ENCODE data around the gene NBPF6.

DNA sequence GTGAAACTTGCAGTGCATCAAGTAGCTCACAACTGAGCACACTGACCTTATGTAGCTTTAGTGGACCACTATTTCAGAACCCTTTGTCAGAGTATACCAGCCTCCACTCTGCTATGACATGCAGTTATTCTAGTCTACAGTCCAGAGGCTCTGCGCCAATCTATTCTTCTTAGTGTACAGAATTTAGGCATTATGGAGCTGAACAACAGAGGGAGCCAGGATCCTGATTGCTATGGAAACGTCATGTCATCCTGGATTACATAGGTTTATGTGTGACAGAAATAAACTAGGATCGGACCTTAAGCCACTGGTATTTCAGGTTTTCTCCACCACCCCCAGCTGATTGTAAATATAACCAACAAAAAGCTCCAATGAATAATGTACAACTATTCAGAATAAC lies 61.6 kb downstream of the NBPF6 start:
- no peak for TF ChIP-seq EZH2 (IDR thresholded peaks at IDR 0.05)
- TF ChIP-seq FOXP2 (optimal IDR thresholded peaks at IDR 0.05; ENCODE audit: control extremely low read depth, extremely low read length, insufficient read depth) = no peak
- TF ChIP-seq POLR2AphosphoS5 (IDR thresholded peaks at IDR 0.05; ENCODE audit: borderline replicate concordance, low read depth, low read length) = no peak
